HG03175 (cell line): ENCODE measurements around the gene TMEM91.

ENCODE experiments used
- ATAC-seq: cut with Tn5 transposase; IDR thresholded peaks from one replicate; pipeline ENCODE4 v1.9.1; 2021; ENCODE audit warnings: mild to moderate bottlenecking, moderate library complexity; ENCODE audit not compliant: unreplicated experiment

TMEM91 gene

GRCh38 chr19:41409288-41409687 lies 33.0 kb downstream of the TMEM91 start:
- ATAC-seq = no peak

- no peak for ATAC-seq
These were observed 34.2 kb downstream of the TMEM91 start for GRCh38 chr19:41410336-41411054.

- ATAC-seq = no peak
These were observed 35.0 kb downstream of the TMEM91 start for GRCh38 chr19:41411100-41411967.

- ATAC-seq = no peak
These were observed 35.6 kb downstream of the TMEM91 start for GRCh38 chr19:41411968-41412265.

- no peak for ATAC-seq
These were observed 36.6 kb downstream of the TMEM91 start for GRCh38 chr19:41412953-41413352.

GRCh38 chr19:41413947-41414346 lies 37.6 kb downstream of the TMEM91 start:
- no peak for ATAC-seq

- ATAC-seq = no peak
These were observed 38.1 kb downstream of the TMEM91 start for GRCh38 chr19:41414461-41414860.

- ATAC-seq = no peak
These were observed 38.8 kb downstream of the TMEM91 start for GRCh38 chr19:41415154-41415571.

- no peak for ATAC-seq
These were observed 39.9 kb downstream of the TMEM91 start for GRCh38 chr19:41416194-41416674.

- no peak for ATAC-seq
These were observed 44.0 kb downstream of the TMEM91 start for GRCh38 chr19:41420101-41420880.

GRCh38 chr19:41421314-41421713 lies 45.0 kb downstream of the TMEM91 start:
- no peak for ATAC-seq

- no peak for ATAC-seq
These were observed 45.6 kb downstream of the TMEM91 start for GRCh38 chr19:41421973-41422372.

- no peak for ATAC-seq
These were observed 46.1 kb downstream of the TMEM91 start for GRCh38 chr19:41422456-41422855.

GRCh38 chr19:41422955-41423354 lies 46.6 kb downstream of the TMEM91 start:
- no peak for ATAC-seq

- ATAC-seq = no peak
These were observed 48.2 kb downstream of the TMEM91 start for GRCh38 chr19:41424335-41425173.

GRCh38 chr19:41425174-41426115 lies 49.1 kb downstream of the TMEM91 start:
- no peak for ATAC-seq

GRCh38 chr19:41426116-41426841 lies 49.9 kb downstream of the TMEM91 start:
- ATAC-seq = no peak

GRCh38 chr19:41426952-41427646 lies 50.8 kb downstream of the TMEM91 start, which contains the start of gene B3GNT8:
B3GNT8 (minus strand) TSS chr19:41427374; CDS start chr19:41426778, 596 bp downstream.
- ATAC-seq = no peak
